NCI-H510A treated with DMSO at 0.1 percent for 48 hours (cell line): ENCODE results near the gene ZBTB22.
"Not testable (repeated sequence)": the region's sequence is repeated elsewhere in the genome, so short reads cannot be mapped to it uniquely, and the experiment has no call there.

ENCODE experiments used
- DNase-seq: peaks from one replicate; lab custom pipeline; 2025; lab: John Stamatoyannopoulos, UW

Gene ZBTB22, protein sequence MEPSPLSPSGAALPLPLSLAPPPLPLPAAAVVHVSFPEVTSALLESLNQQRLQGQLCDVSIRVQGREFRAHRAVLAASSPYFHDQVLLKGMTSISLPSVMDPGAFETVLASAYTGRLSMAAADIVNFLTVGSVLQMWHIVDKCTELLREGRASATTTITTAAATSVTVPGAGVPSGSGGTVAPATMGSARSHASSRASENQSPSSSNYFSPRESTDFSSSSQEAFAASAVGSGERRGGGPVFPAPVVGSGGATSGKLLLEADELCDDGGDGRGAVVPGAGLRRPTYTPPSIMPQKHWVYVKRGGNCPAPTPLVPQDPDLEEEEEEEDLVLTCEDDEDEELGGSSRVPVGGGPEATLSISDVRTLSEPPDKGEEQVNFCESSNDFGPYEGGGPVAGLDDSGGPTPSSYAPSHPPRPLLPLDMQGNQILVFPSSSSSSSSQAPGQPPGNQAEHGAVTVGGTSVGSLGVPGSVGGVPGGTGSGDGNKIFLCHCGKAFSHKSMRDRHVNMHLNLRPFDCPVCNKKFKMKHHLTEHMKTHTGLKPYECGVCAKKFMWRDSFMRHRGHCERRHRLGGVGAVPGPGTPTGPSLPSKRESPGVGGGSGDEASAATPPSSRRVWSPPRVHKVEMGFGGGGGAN

DNA sequence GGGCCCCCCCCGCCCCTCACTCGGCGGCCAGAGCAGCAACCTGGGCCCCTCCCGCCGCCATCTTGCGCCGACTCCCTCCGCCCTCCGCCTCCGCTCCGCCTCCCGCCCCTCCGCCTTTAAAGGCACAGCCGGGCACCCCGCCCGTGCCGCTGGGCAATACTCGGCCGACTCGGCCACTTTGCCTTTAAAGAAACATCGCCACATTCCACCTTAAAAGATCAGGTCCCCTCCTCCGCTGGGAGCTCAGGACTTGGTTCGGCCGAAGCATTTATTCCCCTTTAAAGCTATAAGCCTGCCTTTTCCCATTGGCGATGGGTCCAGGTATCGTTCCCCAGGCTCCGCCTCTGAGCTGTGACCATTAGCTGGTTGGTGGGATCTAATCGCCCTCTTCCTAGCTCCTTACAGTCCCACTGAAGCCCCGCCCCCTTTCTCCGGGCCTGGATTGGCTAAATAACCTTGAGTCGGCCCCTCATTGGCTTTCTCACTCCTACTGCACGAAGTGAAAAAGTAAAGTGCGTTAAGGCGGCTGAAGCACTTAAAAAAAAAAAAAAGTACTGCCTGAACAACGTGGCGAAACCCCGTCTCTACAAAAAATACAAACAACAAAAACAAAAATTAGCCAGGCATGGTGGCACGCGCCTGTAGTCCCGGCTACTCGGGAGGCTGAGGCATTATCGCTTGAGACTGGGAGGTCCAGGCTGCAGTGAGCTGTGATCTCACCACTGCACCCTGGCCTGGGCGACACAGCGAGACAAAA lies at the start of gene ZBTB22:
Gene ZBTB22, minus strand, starts transcription at position 76 of the 757 bp plus-strand sequence. CDS start 828 bp downstream, outside the sequence.
- DNase-seq = peak; percentile 99

DNA sequence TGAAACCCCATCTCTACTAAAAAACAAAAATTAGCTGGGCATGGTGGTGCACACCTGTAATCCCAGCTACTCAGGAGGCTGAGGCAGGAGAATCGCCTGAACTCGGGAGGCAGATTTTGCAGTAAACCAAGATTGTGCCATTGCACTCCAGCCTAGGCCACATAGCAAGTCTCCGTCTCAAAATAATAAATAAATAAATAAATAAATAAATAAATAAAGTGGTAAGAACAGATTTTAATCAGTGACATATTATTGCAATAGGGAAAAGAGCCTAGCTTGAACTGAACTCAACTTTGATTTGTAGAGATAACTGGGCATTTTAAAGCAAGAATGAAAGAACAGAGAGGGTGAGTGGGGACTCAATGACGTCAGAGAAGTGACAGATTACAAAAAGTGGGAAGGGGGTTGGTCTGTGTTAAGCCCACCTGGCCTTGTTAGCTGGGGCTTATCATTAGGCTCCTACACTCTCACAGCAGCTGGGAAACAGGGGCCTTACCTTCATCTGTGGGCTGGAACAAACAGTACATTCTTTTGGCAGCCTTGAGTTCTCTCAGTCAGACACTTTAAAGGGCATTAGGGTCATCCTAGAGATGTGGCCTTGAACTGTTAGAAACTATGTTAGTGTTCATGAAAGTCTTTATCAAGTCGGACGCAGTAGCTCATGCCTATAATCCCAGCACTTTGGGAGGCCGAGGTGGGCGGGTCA lies 49.6 kb upstream of the ZBTB22 start:
- DNase-seq = no peak

DNA sequence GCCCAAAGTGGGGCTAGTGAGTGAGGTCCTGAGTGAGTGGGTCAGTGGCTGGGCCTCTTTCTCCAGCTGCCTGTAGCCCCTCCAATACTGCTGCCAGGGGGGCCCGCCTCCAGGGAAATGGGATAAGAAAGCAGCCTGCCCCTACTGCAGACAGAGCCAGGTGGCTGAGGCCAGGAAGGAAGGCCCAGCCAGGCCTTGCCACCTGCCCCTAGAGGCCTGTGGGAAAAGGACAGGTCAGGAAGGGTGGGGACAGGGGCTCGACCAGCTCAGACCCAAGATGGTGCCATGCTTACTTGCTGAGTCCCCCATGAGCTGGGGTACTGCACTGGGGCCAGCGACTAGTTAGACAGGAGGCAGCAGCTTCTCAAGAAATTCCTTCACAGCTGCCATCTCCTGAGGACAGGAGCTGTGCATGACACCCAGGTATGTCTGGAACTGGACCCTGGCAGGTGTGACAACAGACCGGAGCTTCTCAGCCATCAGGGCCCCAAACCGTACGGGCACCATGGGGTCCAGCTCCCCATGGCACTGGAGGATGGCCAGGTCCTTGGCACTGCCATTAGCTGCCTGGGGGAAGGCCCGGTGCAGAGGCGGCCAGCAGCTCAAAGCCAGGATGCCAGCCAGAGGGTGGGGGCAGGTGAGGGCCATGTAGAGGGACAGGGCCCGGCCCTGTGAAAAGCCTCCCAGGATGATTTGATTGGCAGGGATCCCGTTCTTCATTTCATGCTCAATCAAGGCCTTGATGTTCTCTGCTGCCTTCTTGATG lies 47.8 kb upstream of the ZBTB22 start:
- DNase-seq = not testable (repeated sequence)

DNA sequence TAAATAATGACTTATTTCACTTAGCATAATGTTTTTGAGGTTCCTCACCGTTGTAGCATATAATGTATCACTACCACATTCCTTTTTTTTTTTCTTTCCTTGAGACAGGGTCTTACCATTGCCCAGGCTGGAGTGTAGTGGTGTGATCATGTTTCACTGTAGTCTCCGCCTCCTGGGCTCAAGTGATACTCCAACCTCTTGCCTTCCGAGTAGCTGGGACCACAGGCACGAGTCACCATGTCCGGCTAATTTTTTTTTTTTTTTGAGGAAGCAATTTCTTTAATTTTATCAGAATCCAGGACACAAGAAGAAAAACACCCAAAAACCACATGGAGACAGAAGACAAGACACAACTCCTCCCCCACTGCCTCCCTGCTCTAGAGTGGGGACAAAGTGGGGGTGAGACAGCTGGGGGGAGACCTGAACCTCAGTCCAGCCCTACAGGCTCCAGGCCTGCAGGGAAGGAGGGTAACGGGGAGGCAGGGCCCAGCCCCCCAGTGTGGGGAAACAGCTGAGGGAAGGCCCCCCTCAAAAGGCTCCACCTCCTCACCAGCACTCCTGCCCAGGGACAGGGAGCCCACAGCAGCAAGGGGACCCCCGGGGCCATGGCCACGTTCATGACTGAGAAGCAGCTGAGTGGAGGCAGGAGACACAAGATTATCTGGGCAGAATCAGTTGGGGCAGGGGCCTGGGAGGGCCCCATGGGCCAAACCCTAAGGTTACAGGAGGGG lies 47.1 kb upstream of the ZBTB22 start:
- peak; percentile 91 for DNase-seq

DNA sequence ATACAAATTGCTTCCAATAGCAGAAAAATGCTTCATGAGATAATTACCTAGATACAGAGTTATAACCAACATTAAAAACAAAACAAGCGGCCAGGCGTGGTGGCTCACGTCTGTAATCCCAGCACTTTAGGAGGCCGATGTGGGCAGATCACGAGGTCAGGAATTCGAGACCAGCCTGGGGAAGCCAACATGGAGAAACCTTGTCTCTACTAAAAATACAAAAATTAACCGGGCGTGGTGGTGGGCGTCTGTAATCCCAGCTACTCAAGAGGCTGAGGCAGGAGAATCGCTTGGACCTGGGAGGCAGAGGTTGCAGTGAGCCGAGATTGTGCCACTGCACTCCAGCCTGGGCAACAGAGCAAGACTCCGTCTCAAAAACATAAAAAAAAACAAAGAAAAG lies 45.9 kb upstream of the ZBTB22 start:
- not testable (repeated sequence) for DNase-seq

DNA sequence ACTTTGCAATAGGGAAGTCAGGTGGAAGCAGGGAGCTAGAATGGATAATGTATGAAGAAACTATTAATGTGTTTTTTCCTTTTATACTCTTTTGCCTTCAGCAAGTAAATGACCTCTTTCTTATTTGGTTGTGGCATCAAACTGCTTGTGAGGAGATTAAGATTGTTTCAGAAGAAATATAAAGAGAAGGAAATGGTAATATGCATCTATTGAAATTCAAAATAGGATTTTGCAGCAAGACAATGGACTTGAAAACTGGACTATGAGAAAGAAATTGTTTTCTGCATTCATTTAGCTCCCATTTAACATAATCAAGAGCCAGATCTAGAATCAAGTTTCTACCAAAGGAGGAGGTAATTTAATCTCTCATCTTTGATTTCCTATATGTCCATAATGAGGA lies 41.8 kb upstream of the ZBTB22 start:
- DNase-seq = no peak

DNA sequence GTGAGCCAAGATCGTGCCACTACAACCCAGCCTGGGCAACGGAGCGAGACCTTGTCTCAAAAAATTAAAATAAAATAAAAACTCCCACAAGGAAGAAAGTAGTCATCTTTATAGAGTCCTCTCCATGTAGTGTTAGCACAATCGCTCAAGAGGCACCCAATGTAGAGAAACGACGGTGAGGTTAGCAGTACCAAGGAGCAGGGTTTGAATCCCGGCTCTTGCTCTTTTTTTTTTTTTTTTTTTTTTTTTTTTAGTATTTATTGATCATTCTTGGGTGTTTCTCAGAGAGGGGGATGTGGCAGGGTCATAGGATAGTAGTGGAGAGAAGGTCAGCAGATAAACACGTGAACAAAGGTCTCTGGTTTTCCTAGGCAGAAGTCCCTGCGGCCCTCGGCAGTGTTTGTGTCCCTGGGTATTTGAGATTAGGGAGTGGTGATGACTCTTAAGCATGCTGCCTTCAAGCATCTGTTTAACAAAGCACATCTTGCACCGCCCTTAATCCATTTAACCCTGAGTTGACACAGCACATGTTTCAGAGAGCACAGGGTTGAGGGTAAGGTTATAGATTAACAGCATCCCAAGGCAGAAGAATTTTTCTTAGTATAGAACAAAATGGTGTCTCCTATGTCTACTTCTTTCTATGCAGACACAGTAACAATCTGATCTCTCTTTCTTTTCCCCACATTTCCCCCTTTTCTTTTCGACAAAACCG lies 39.8 kb upstream of the ZBTB22 start:
- DNase-seq = not testable (repeated sequence)

DNA sequence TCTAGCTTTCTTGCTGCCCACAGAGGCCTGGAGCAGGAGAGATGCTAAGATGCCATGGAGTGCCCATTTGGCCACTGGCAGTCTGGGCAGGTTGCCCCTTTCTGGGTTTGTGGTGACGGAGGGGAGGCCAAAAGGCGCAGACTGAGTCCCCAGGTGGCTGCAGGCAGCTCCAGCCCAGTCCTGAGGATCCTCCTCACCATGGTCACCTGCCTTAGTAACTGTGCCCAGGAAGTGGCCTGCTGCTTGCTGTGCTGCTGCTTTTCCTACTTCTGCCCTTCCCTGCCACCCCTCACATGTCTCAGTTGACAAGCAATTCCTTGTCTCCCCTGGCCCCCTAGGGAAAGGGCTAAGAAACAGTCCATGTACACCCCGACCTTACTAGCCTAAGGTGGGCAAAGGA lies 38.8 kb upstream of the ZBTB22 start:
- no peak for DNase-seq

DNA sequence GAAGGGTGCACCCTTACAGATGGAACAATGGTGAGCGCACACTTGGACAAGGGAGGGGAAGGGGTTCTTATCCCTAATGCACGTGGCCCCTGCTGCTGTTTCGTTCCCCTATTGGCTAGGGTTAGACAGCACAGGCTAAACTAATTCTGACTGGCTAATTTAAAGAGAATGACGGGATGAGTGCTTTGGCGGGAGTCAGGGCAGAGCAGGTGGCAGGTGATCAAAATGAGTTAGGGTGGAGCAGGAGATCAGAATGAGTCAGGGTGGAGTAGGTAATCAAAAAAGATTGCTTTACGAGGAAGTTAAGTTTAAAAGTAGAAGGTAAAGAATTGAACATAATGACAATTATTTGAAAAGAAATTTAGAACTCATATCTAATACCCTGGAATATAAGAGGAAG lies 38.3 kb upstream of the ZBTB22 start:
- DNase-seq = not testable (repeated sequence)

DNA sequence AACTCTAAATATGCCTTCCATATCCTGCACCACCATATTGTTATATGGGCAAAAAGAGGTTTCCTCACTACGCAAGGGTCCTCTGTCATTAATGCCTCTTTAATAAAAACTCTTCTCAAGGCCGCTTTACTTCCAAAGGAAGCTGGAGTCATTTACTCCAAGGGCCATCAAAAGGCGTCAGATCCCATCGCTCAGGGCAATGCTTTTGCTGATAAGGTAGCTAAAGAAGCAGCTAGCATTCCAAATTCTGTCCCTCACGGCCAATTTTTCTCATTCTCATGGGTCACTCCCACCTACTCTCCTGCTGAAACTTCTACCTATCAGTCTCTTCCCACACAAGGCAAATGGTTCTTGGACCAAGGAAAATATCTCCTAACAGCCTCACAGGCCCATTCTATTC lies 30.3 kb upstream of the ZBTB22 start:
- DNase-seq = no peak

DNA sequence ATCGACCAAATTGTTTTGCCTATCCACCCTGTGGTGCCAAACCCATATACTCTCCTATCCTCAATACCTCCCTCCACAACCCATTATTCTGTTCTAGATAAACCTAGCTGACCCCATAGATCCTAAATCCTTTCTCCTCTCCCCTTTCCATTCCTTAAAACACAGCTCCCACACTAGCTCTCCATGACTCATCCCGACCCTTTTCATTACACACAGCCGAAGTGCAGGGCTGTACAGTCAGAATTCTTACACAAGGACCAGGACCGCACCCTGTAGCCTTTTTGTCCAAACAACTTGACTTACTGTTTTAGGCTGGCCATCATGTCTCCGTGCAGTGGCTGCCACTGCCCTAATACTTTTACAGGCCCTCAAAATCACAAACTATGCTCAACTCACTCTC lies 29.4 kb upstream of the ZBTB22 start:
- DNase-seq = not testable (repeated sequence)

DNA sequence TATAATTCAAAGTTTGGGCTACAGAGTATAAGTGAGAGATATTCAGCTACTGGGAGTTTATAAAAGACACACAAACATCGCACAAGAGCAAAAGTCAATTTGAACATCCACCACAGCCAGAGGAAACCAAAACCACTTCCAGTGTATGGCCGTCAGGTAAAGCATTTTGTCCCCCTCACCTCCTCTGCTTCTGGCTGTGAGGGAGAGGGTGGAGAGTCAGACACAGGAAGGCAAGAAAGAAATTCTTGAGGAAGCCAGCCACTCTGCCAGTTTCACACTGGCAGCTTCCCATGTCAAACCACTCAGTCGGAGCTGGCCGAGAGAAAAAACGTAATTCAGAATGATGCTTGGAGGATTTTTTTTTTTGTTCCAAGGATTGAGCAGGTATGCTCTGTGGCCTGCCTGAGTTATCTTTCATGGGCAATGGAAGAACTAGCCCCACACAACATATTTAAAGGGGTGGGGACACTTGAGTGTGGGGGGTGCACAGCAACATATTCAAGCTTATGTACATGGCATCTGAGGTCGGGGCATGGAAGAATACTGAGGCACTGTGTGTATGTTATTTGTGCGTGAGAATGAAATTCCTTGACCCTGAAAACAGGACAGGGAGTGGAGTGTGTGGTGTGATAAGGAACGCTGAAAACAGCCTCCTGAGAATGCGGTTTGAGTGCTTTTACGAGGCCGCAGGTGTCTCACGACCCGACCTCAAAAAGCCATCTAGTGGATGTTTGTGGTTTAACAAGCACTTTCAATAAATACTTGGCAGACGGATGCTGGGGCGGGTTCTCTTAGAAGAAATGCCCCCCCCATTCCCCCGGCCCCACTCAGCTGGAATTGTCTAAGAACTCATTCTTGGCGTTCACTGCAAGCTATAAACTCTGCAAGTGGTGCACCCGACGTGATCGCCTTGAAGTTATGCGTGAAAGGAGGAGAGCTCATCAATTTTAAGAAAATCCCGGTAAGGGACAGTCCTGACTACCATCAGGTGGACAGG lies 27.5 kb upstream of the ZBTB22 start:
- DNase-seq = peak; percentile 78

DNA sequence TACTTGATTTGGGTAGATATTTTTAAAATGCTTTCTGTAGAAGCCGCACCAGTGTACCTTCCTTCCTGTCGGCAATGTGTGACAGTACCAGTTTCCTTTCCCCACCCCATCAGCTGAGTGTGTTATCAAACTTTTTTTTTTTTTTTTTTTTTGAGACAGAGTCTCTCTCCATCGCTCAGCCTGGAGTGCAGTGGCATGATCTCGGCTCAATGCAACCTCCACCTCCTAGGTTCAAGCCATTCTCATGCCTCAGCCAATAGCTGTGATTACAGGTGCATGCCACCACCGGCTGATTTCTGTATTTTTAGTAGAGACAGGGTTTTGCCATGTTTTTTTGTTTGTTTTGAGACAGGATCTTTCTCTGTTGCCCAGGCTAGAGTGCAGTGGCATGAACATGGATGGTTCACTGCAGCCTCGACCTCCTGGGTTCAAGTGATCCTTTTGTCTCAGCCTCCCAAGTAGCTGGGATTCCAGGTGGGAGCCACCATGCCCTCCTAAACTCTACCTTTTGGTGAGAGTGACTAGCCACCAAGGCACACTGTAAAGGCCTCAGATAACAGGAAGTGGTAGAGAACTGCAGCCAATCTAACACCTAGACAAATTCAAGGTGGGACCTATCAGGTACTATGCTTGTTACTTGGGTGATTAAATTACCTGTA lies 26.5 kb upstream of the ZBTB22 start:
- DNase-seq = no peak

DNA sequence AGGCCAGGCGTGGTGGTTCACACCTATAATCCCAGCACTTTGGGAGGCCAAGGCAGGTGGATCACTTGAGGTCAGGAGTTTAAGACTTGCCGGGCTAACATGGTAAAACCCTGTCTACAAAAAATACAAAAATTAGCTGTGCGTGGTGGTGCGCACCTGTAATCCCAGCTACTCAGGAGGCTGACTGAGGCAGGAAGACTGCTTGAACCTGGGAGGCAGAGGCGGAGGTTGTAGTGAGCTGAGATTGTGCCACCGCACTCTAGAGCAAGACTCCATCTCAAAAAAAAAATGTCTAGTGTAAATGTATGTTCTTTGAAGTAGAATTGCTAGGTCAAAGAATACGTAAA lies 26.0 kb upstream of the ZBTB22 start:
- not testable (repeated sequence) for DNase-seq

DNA sequence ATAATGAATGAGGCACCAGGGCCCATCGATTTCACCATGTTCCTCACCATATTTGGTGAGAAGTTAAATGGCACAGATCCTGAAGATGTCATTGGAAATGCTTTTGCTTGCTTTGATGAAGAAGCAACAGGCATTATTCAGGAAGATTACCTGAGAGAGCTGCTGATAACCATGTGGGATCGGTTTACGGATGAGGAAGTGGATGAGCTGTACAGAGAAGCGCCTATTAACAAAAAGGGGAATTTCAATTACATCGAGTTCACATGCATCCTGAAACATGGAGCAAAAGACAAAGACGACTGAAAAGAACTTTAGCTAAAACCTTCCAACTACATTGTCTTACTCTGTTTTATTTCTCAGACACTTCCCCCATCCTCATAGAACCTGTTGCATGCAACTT lies 21.6 kb upstream of the ZBTB22 start:
- no peak for DNase-seq

DNA sequence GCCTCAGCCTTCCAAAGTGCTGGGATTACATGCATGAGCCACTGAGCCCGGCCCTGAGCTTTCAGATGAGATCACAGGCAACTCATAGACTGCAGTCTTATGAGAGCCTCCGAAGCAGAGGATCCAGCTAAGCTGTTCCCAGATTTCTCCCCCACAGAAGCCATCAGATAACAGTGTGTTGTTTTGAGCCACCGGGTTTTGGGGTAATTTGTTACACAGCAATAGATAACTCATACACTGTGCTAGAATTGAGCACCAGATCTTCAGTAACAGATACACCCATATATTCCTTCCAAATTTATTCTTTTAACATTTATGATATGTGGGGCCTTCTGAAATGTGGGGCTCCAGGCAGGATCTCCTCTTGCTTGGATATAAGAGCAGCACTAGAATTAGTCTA lies 19.0 kb upstream of the ZBTB22 start:
- DNase-seq = no peak

DNA sequence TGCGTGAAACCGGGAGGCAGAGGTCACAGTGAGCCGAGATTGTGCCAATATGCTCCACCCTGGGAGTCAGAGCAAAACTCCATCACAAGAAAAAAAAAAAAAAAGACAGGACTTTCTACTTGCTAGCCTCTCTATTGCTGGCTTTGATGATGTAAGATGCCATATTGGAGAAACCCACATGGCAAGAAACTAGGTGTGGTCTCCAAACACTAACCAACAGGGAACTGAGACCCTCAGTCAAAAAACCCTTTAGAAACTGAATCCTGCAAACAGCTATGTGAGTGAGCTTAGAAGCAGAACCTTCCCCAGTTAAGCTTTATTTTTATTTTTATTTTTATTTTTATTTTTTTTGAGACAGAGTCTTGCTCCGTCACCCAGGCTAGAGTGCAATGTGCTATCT lies 18.4 kb upstream of the ZBTB22 start:
- no peak for DNase-seq

DNA sequence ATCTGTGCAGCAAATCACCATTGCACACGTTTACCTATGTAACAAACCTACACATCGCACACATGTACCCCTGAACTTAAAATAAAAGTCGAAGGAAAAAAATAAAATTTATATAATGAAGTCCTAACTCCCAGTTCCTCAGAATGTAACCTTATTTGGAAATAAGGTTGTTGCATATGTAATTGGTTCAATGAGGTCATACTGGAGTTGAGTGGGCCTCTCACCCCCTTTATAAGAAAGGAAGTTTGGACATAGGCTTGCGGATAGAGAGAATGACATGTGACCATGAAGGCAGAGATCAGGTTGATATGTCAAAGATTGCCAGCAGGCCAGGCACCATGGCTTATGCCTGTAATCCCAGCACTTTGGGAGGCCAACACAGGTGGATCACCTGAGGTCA lies 16.1 kb upstream of the ZBTB22 start:
- DNase-seq = no peak
